HG03066 (cell line): Measurements from ENCODE around the gene OPRM1.

ENCODE experiments used
- ATAC-seq: cut with Tn5 transposase; IDR thresholded peaks from one replicate; pipeline ENCODE4 v1.9.1; 2021; ENCODE audit warnings: low read depth; ENCODE audit not compliant: unreplicated experiment

OPRM1 gene

GRCh38 chr6:154039231-154039842 is at the start of gene OPRM1:
TSS of gene OPRM1 (plus strand) at chr6:154039240. CDS start at chr6:154039545, 305 bp downstream.
- ATAC-seq = no peak

- no peak for ATAC-seq
Measured at GRCh38 chr6:153989989-153990388, 49.1 kb upstream of the OPRM1 start.

- no peak for ATAC-seq
Measured at GRCh38 chr6:153994004-153994403, 45.0 kb upstream of the OPRM1 start.

- ATAC-seq = no peak
Measured at GRCh38 chr6:153994811-153995210, 44.2 kb upstream of the OPRM1 start.

- no peak for ATAC-seq
Measured at GRCh38 chr6:153997221-153997620, 41.8 kb upstream of the OPRM1 start.

GRCh38 chr6:154001494-154002285 is 37.4 kb upstream of the OPRM1 start:
- no peak for ATAC-seq

GRCh38 chr6:154002894-154003293 is 36.1 kb upstream of the OPRM1 start:
- ATAC-seq = no peak

- no peak for ATAC-seq
Measured at GRCh38 chr6:154010371-154010770, 28.7 kb upstream of the OPRM1 start.

GRCh38 chr6:154012852-154013251 is 26.2 kb upstream of the OPRM1 start:
- ATAC-seq = no peak

- ATAC-seq = no peak
Measured at GRCh38 chr6:154017786-154018185, 21.3 kb upstream of the OPRM1 start.

- no peak for ATAC-seq
Measured at GRCh38 chr6:154030646-154031045, 8.4 kb upstream of the OPRM1 start.

- no peak for ATAC-seq
Measured at GRCh38 chr6:154041001-154041400, 2.0 kb downstream of the OPRM1 start.

GRCh38 chr6:154053141-154053540 is 14.1 kb downstream of the OPRM1 start:
- ATAC-seq = no peak

GRCh38 chr6:154056536-154056935 is 17.5 kb downstream of the OPRM1 start:
- ATAC-seq = no peak

- no peak for ATAC-seq
Measured at GRCh38 chr6:154057098-154057497, 18.1 kb downstream of the OPRM1 start.

GRCh38 chr6:154058963-154059680 is 20.1 kb downstream of the OPRM1 start:
- no peak for ATAC-seq

- no peak for ATAC-seq
Measured at GRCh38 chr6:154060076-154060475, 21.0 kb downstream of the OPRM1 start.

- ATAC-seq = no peak
Measured at GRCh38 chr6:154070041-154070440, 31.0 kb downstream of the OPRM1 start.

GRCh38 chr6:154070657-154071056 is 31.6 kb downstream of the OPRM1 start:
- no peak for ATAC-seq

- ATAC-seq = no peak
Measured at GRCh38 chr6:154071236-154071635, 32.2 kb downstream of the OPRM1 start.

GRCh38 chr6:154071711-154072110 is 32.7 kb downstream of the OPRM1 start:
- no peak for ATAC-seq
